Measurements from ENCODE around the gene CCN5.
A peak's percentile ranks its signal among the peaks of the same experiment; 100 is the strongest.
"Not testable (repeated sequence)": the region's sequence is repeated elsewhere in the genome, so short reads cannot be mapped to it uniquely, and the experiment has no call there.

Gene CCN5, protein sequence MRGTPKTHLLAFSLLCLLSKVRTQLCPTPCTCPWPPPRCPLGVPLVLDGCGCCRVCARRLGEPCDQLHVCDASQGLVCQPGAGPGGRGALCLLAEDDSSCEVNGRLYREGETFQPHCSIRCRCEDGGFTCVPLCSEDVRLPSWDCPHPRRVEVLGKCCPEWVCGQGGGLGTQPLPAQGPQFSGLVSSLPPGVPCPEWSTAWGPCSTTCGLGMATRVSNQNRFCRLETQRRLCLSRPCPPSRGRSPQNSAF

DNA sequence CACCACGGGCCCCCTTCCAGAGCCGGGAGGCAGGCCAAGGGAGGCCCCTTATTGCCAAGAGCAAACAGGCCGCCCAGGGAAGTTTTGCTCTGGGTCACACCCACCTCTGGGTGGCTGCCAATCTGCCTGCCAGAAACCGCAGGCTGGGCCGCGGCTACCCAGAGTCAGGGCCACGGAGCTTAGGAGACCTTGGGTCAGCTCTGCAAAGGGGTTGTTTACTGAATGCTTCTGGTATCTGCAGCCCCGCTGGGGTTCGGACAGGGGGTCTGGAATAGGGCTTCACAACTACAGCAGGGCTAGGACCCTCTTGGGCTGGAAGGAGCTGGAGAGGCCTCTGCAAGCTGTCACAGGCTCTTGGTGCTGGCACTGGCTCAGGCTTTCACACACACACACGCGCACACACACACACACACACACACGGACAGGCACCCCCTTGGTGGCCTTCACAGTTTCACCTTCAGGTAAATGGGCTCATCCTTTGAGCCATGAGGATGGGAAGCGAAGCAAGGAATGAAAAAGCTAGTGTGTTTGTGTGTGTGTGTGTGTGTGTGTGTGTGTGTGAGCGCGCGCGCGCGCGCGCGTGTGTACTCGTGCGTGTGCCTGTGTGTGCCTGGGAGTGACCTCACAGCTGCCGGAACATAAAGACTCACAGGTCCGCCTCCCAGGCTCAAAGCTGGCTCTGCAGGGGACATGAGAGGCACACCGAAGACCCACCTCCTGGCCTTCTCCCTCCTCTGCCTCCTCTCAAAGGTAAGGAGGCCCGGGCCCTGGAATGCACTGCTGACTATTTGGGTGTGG is at the start of gene CCN5:
Gene CCN5, plus strand, starts transcription at position 669 of the 798 bp plus-strand sequence. Its CDS starts 22 bp downstream, at position 691.
- TF ChIP-seq, protein P1, sequence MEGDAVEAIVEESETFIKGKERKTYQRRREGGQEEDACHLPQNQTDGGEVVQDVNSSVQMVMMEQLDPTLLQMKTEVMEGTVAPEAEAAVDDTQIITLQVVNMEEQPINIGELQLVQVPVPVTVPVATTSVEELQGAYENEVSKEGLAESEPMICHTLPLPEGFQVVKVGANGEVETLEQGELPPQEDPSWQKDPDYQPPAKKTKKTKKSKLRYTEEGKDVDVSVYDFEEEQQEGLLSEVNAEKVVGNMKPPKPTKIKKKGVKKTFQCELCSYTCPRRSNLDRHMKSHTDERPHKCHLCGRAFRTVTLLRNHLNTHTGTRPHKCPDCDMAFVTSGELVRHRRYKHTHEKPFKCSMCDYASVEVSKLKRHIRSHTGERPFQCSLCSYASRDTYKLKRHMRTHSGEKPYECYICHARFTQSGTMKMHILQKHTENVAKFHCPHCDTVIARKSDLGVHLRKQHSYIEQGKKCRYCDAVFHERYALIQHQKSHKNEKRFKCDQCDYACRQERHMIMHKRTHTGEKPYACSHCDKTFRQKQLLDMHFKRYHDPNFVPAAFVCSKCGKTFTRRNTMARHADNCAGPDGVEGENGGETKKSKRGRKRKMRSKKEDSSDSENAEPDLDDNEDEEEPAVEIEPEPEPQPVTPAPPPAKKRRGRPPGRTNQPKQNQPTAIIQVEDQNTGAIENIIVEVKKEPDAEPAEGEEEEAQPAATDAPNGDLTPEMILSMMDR (IDR thresholded peaks at IDR 0.05; ENCODE audit: low read depth, low read length): no peak
- DNase-seq (ENCODE audit: low read depth in 2 of 2): peak; percentile 81 to 92
- no peak within 1 kb of the TSS for H3K4me3 ChIP-seq (replicated peaks in 1 of 2; ENCODE audit: low read depth in 2 of 2, low read length in 2 of 2)

DNA sequence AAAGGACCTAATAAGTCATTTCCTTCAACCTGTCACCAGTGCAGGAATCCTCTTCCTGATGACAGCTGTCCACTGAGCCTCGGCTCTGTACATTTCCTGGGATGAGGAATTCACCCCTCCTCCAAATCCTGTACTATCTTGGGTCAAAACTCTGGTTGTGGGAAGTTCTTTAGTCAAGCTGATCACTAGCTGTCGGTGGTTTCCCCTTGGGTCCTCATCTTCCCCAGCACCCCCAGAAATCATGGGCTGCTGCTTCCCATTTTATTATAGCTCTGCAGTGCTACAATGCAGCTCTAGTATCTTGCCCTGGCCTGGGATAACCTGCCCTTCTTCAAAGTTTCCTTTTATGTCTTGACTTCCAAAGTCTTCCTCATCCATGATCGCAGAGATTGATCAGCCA is 49.1 kb upstream of the CCN5 start:
- H3K4me3 ChIP-seq (replicated peaks in 1 of 2; ENCODE audit: low read depth in 2 of 2, low read length in 2 of 2): no peak overlapping the region
- DNase-seq (ENCODE audit: low read depth in 2 of 2): no peak
- TF ChIP-seq, protein P1 (IDR thresholded peaks at IDR 0.05; ENCODE audit: low read depth, low read length): no peak

DNA sequence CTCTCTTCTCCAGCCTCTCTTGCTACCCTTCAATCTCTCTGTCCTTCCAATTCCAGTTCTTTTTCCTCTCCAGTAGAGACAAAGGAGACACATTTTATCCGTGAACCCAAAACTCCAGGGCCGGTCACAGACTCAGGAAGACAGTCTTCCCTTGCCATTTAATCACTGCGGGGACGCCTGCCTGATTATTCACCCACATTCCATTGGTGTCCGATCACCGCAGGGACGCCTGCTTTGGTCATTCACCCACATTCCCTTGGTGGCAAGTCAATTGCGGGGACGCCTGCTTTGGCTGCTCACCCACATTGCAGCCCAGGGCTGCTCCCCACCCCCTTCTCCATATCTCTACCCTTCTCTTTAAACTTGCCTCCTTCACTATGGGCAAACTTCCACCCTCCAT is 44.3 kb upstream of the CCN5 start:
- not testable (repeated sequence) for H3K4me3 ChIP-seq (replicated peaks in 1 of 2; ENCODE audit: low read depth in 2 of 2, low read length in 2 of 2)
- DNase-seq (ENCODE audit: low read depth in 2 of 2): peak in 1 of 2 donors; percentile 59

DNA sequence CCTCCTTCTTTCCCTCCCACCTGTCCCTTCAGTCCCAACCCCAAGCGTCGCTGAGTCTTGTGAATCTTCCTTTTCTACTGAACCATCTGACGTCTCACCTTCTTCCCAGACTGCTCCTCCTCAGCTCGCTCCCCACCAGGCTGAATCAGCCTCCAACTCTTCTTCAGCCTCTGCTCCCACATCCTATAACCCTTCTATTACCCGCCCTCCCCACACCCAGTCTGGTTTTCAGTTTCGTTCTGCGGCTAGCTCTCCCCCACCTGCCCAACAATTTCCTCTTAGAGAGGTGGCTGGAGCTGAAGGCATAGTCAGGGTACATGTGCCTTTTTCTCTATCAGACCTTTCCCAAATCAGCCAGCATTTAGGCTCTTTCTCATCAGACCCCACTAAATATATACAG is 43.6 kb upstream of the CCN5 start:
- not testable (repeated sequence) for H3K4me3 ChIP-seq (replicated peaks in 1 of 2; ENCODE audit: low read depth in 2 of 2, low read length in 2 of 2)

DNA sequence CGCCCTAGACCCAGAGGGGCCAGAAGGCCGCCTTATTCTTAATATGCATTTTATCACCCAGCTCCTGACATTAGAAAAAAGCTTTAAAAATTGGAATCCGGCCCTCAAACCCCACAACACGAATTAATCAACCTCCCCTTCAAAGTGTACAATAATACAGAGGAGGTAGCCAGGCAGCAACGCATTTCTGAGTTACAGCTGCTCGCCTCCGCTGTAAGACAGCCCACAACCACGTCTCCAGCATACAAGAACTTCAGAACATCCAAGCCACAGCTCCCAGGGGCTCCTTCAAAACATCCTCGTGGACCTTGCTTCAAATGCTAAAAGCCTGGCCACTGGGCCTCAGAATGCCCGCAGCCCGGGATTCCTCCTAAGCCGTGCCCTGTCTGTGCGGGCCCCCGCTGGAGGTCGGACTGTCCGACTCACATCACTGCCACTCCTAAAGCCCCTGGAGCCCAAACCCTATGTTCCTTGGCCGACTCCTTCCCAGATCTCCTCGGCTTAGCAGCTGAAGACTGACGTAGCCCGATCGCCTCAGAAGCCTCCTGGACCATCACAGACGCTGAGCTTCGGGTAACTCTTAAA is 42.8 kb upstream of the CCN5 start:
- not testable (repeated sequence) for DNase-seq (ENCODE audit: low read depth in 2 of 2); H3K4me3 ChIP-seq (replicated peaks in 1 of 2; ENCODE audit: low read depth in 2 of 2, low read length in 2 of 2)

More for the DNA sequence above, 43.6 kb upstream of the CCN5 start:
- DNase-seq (ENCODE audit: low read depth in 2 of 2): not testable (repeated sequence)

DNA sequence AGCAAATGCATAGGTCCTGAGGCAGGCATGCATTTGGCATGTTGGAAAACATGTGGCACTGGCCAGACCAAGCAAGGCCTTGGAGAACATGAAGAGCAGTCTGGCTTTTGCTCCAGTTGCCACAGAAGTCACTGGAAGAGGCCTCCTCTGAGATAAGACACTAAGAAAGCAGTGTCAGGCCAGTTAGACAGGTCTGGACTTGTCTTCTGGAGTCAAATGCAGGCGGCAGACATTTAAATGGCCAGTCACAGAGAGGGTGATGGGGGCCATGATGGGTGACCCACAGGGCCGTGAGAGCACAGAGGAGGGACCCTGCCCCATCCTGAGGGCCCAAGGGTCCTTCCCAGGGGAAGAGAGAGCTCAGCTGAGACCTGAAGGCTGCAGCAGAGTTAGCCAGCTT is 36.9 kb upstream of the CCN5 start:
- H3K4me3 ChIP-seq (replicated peaks in 1 of 2; ENCODE audit: low read depth in 2 of 2, low read length in 2 of 2): no peak overlapping the region
- no peak for DNase-seq (ENCODE audit: low read depth in 2 of 2)
- TF ChIP-seq, protein P1 (IDR thresholded peaks at IDR 0.05; ENCODE audit: low read depth, low read length): no peak

DNA sequence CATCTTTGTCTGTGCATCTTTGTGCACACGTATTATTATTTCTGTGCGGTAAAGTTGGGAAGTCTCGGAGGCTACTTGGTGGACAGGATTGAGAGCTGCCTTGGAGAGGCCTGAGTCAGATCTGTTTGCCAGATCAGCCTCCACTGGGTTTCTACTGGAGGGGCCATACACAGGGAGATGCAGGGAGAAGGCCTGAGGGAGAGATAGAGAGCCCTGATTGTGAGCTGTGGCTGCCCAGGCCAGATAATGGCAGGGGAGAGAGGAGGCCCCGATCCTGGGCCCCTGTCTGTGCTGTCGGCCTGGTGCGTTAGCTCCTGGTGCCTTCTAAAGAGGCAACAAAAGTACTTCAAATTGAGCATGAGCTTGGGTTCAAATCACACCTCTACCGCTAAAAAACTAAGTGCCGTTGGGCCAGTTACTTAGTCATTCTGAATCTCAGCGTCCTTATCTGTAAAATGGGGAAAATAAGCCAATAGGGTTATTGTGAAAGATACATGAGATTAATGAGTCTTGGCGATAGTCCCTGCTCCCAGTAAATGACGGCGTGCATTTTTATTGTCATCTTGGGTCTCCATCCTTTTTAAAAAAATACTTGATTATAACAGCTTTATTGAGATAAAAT is 36.1 kb upstream of the CCN5 start:
- TF ChIP-seq, protein P1 (IDR thresholded peaks at IDR 0.05; ENCODE audit: low read depth, low read length): no peak
- DNase-seq (ENCODE audit: low read depth in 2 of 2): no peak
- no peak overlapping the region for H3K4me3 ChIP-seq (replicated peaks in 1 of 2; ENCODE audit: low read depth in 2 of 2, low read length in 2 of 2)
